Amniotic stem cell (primary cell): Measurements from ENCODE around the gene GPR156.
"Not testable (repeated sequence)": the region's sequence is repeated elsewhere in the genome, so short reads cannot be mapped to it uniquely, and the experiment has no call there.

ENCODE experiments used
- DNase-seq: peaks from one replicate; lab custom pipeline; 2025; lab: John Stamatoyannopoulos, UW

Gene GPR156

GRCh38 chr3:120161902-120162301 is 123.1 kb downstream of the GPR156 start:
- no peak for DNase-seq

- DNase-seq, result peak; percentile 87
Measured at GRCh38 chr3:120160050-120160449, 125.0 kb downstream of the GPR156 start.

- DNase-seq, result no peak
Measured at GRCh38 chr3:120157681-120158080, 127.3 kb downstream of the GPR156 start.

- DNase-seq, result no peak
Measured at GRCh38 chr3:120157113-120157512, 127.9 kb downstream of the GPR156 start.

GRCh38 chr3:120156699-120157098 is 128.3 kb downstream of the GPR156 start:
- no peak for DNase-seq

- not testable (repeated sequence) for DNase-seq
Measured at GRCh38 chr3:120155694-120156093, 129.3 kb downstream of the GPR156 start.

GRCh38 chr3:120155108-120155507 is 129.9 kb downstream of the GPR156 start:
- no peak for DNase-seq

GRCh38 chr3:120153294-120153693 is 131.7 kb downstream of the GPR156 start:
- peak; percentile 52 for DNase-seq

GRCh38 chr3:120151791-120152190 is 133.2 kb downstream of the GPR156 start:
- no peak for DNase-seq

GRCh38 chr3:120148187-120148949 is 136.7 kb downstream of the GPR156 start:
- no peak for DNase-seq

- no peak for DNase-seq
Measured at GRCh38 chr3:120147072-120147871, 137.8 kb downstream of the GPR156 start.

- no peak for DNase-seq
Measured at GRCh38 chr3:120145542-120146285, 139.3 kb downstream of the GPR156 start.

GRCh38 chr3:120144267-120144666 is 140.8 kb downstream of the GPR156 start:
- no peak for DNase-seq

GRCh38 chr3:120143676-120144075 is 141.3 kb downstream of the GPR156 start:
- DNase-seq, result no peak

- DNase-seq, result no peak
Measured at GRCh38 chr3:120142236-120142635, 142.8 kb downstream of the GPR156 start.

- DNase-seq, result no peak
Measured at GRCh38 chr3:120140098-120140742, 144.8 kb downstream of the GPR156 start.

- no peak for DNase-seq
Measured at GRCh38 chr3:120139140-120139539, 145.9 kb downstream of the GPR156 start.

GRCh38 chr3:120137548-120137947 is 147.5 kb downstream of the GPR156 start:
- DNase-seq, result no peak

- DNase-seq, result no peak
Measured at GRCh38 chr3:120130656-120131055, 154.4 kb downstream of the GPR156 start.

- DNase-seq, result no peak
Measured at GRCh38 chr3:120129718-120130513, 155.1 kb downstream of the GPR156 start.

- no peak for DNase-seq
Measured at GRCh38 chr3:120129051-120129450, 156.0 kb downstream of the GPR156 start.
